IMR-90 (cell line): ENCODE results near the gene DHRS7B. TPM values are rescaled to one million over a fixed set of nuclear protein-coding genes. Genes with fewer than 3 reads are reported as not detected.

Source experiments
- ATAC-seq: fragments of 200-7000 bp; cut with Tn5 transposase; 2 replicates; pipeline ENCODE4 v1.9.1; 2020; ENCODE audit warnings: low read depth, mild to moderate bottlenecking, moderate library complexity
- BruUV-seq: library from RNA; stranded (reverse); fragments of 400-500 nt; replicated peaks from 2 replicates; lab custom pipeline; 2021; lab: Mats Ljungman, UMichigan
- CTCF ChIA-PET: fragments of 300-600 bp; formaldehyde crosslinking; extraction: SDS; loops from one replicate; lab custom pipeline; 2021; ENCODE audit warnings: antibody characterized with exemption; lab: Yijun Ruan, JAX
- POLR2A ChIA-PET: fragments of 300-600 bp; sonication (Branson Sonifier 250); formaldehyde crosslinking; loops from one replicate; lab custom pipeline; 2022; ENCODE audit warnings: antibody characterized with exemption; ENCODE audit not compliant: unreplicated experiment; lab: Charles Lee
- DNase-seq: peaks from one replicate; pipeline ENCODE4 v3.0.0; 2013
- H2AFZ ChIP-seq: replicated peaks from 2 replicates; pipeline ENCODE3; 2013; ENCODE audit warnings: low read length, mild to moderate bottlenecking; ENCODE audit not compliant: poor library complexity
- H2AK5ac ChIP-seq: 2 replicates; pipeline ENCODE4 v1.6.1; 2013; ENCODE audit warnings: low read depth, low read length, inconsistent platforms
- H2AK9ac ChIP-seq: replicated peaks from 2 replicates; pipeline ENCODE3; 2013; ENCODE audit warnings: mild to moderate bottlenecking, low read depth, low read length, moderate library complexity; ENCODE audit not compliant: poor library complexity
- H2BK120ac ChIP-seq: 2 replicates; pipeline ENCODE4 v1.6.1; 2013; ENCODE audit warnings: low read depth, low read length, inconsistent platforms
- H2BK15ac ChIP-seq: 3 replicates; pipeline ENCODE4 v1.6.1; 2013; ENCODE audit warnings: low read depth, low read length, inconsistent platforms
- H2BK20ac ChIP-seq: 2 replicates; pipeline ENCODE4 v1.6.1; 2013; ENCODE audit warnings: low read depth, mild to moderate bottlenecking, inconsistent platforms, low read length, moderate library complexity
- H2BK5ac ChIP-seq: 2 replicates; pipeline ENCODE4 v1.6.1; 2013; ENCODE audit warnings: mild to moderate bottlenecking, low read depth, low read length, inconsistent platforms; ENCODE audit not compliant: poor library complexity, severe bottlenecking
- H3K14ac ChIP-seq: replicated peaks from 2 replicates; pipeline ENCODE4 v1.6.1; 2013; ENCODE audit warnings: low read depth, low read length, inconsistent platforms
- H3K18ac ChIP-seq: 2 replicates; pipeline ENCODE4 v1.6.1; 2013; ENCODE audit warnings: low read depth, low read length, control low read depth
- H3K23ac ChIP-seq: 2 replicates; pipeline ENCODE4 v1.6.1; 2013; ENCODE audit warnings: low read depth, low read length, inconsistent platforms
- H3K27ac ChIP-seq: 2 replicates; pipeline ENCODE4 v1.5.1; 2013; ENCODE audit warnings: mild to moderate bottlenecking, control low read depth, low read length; ENCODE audit not compliant: insufficient read depth
- H3K27me3 ChIP-seq: 2 replicates; pipeline ENCODE4 v1.6.1; 2013; ENCODE audit warnings: low read length; ENCODE audit not compliant: control insufficient read depth, insufficient read depth
- H3K36me3 ChIP-seq: 2 replicates; pipeline ENCODE4 v1.6.1; 2013; ENCODE audit warnings: low read length, mixed read lengths; ENCODE audit not compliant: control insufficient read depth, insufficient read depth
- H3K4ac ChIP-seq: 2 replicates; pipeline ENCODE4 v1.6.1; 2013; ENCODE audit warnings: low read depth, low read length, inconsistent platforms
- H3K4me1 ChIP-seq: 2 replicates; pipeline ENCODE4 v1.6.1; 2013; ENCODE audit warnings: low read length, mixed read lengths; ENCODE audit not compliant: control insufficient read depth, insufficient read depth
- H3K4me2 ChIP-seq: 2 replicates; pipeline ENCODE4 v1.6.1; 2013; ENCODE audit warnings: low read depth, mild to moderate bottlenecking, control low read depth, low read length, moderate library complexity
- H3K4me3 ChIP-seq: 2 replicates; pipeline ENCODE4 v1.5.1; 2013; ENCODE audit warnings: low read depth, mild to moderate bottlenecking, control low read depth, low read length, moderate library complexity; ENCODE audit not compliant: insufficient read depth
- H3K56ac ChIP-seq: 2 replicates; pipeline ENCODE4 v1.6.1; 2013; ENCODE audit warnings: low read length, inconsistent platforms; ENCODE audit not compliant: insufficient read depth; ENCODE audit errors: extremely low read depth
- H3K79me1 ChIP-seq, 2 experiments: 2 replicates each; pipeline ENCODE4 v1.6.1; 2013; ENCODE audit warnings: low read length in 2 of 2, inconsistent platforms in 1 of 2, low read depth in 1 of 2
- H3K9ac ChIP-seq: 2 replicates; pipeline ENCODE4 v1.6.1; 2013; ENCODE audit warnings: low read depth, low read length, control low read depth
- H3K9me1 ChIP-seq: 2 replicates; pipeline ENCODE4 v1.6.1; 2013; ENCODE audit warnings: low read length, inconsistent platforms; ENCODE audit not compliant: insufficient read depth
- H3K9me3 ChIP-seq: 2 replicates; pipeline ENCODE4 v1.6.1; 2013; ENCODE audit warnings: low read length; ENCODE audit not compliant: control insufficient read depth, insufficient read depth
- H4K20me1 ChIP-seq: 2 replicates; pipeline ENCODE4 v1.6.1; 2013; ENCODE audit warnings: low read length, inconsistent platforms; ENCODE audit not compliant: insufficient read depth
- H4K5ac ChIP-seq: 2 replicates; pipeline ENCODE4 v1.6.1; 2013; ENCODE audit warnings: mild to moderate bottlenecking, low read depth, low read length, control low read depth
- H4K8ac ChIP-seq, 2 experiments: 2 replicates each; pipeline ENCODE4 v1.6.1; 2013; ENCODE audit warnings: low read depth in 2 of 2, low read length in 2 of 2, control low read depth in 1 of 2, inconsistent platforms in 1 of 2
- H4K91ac ChIP-seq: 2 replicates; pipeline ENCODE4 v1.6.1; 2013; ENCODE audit warnings: low read depth, low read length, inconsistent platforms; ENCODE audit not compliant: insufficient read depth
- BHLHE40 ChIP-seq: fragments of 150-350 bp; IDR thresholded peaks from 2 replicates; pipeline ENCODE4 v1.6.1; 2016; ENCODE audit warnings: mild to moderate bottlenecking, low read depth, low read length
- CEBPB ChIP-seq: IDR thresholded peaks from 2 replicates; pipeline ENCODE4 v1.6.1; 2012; ENCODE audit warnings: low read depth, low read length, improper control_type of control experiment
- CHD1 ChIP-seq: IDR thresholded peaks from 2 replicates; pipeline ENCODE4 v1.6.1; 2012; ENCODE audit warnings: low read depth, low read length, improper control_type of control experiment
- MAFK ChIP-seq: IDR thresholded peaks from 2 replicates; pipeline ENCODE4 v1.6.1; 2012; ENCODE audit warnings: low read depth, low read length, improper control_type of control experiment
- MAZ ChIP-seq: IDR thresholded peaks from 2 replicates; pipeline ENCODE4 v1.6.1; 2012; ENCODE audit warnings: low read depth, mild to moderate bottlenecking, low read length, improper control_type of control experiment, moderate library complexity, borderline replicate concordance
- MXI1 ChIP-seq: IDR thresholded peaks from 2 replicates; pipeline ENCODE4 v1.6.1; 2012; ENCODE audit warnings: low read depth, mild to moderate bottlenecking, low read length, moderate library complexity, borderline replicate concordance
- NFE2L2 ChIP-seq: fragments of 150-350 bp; IDR thresholded peaks from 2 replicates; pipeline ENCODE4 v1.6.1; 2016; ENCODE audit warnings: low read depth, mild to moderate bottlenecking, low read length
- POLR2A ChIP-seq: IDR thresholded peaks from 2 replicates; pipeline ENCODE4 v1.6.1; 2012; ENCODE audit warnings: mild to moderate bottlenecking, low read depth, low read length
- RAD21 ChIP-seq: IDR thresholded peaks from 2 replicates; pipeline ENCODE4 v1.6.1; 2012; ENCODE audit warnings: low read length, improper control_type of control experiment
- RCOR1 ChIP-seq: IDR thresholded peaks from 2 replicates; pipeline ENCODE4 v1.6.1; 2012; ENCODE audit warnings: mild to moderate bottlenecking, low read length, improper control_type of control experiment; ENCODE audit not compliant: insufficient replicate concordance
- RFX5 ChIP-seq: IDR thresholded peaks from 2 replicates; pipeline ENCODE4 v1.8.0; 2012; ENCODE audit warnings: low read depth, mild to moderate bottlenecking, low read length, moderate library complexity
- SMC3 ChIP-seq: fragments of 150-350 bp; IDR thresholded peaks from 2 replicates; pipeline ENCODE4 v1.6.1; 2016; ENCODE audit warnings: low read depth, mild to moderate bottlenecking, antibody characterized with exemption, low read length, moderate library complexity
- WGBS, 2 experiments: methylation state at CpG; one replicate each; pipeline versions ENCODE4 v1.1.5 to v1.1.7; 2013; ENCODE audit warnings: missing lambda C conversion rate in 2 of 2; ENCODE audit not compliant: insufficient read length in 1 of 2; ENCODE audit errors: extremely low coverage in 2 of 2; 5-methylcytosine and 5-hydroxymethylcytosine counted together
- dilution Hi-C: fragments of 300-500 bp; cut with HindIII; formaldehyde crosslinking; loops from one replicate; pipeline ENCODE4 v1.14.3; 2018; ENCODE audit warnings: low sequenced_read_pairs; ENCODE audit not compliant: unreplicated experiment
- in situ Hi-C: fragments of 300-500 bp; cut with MboI; formaldehyde crosslinking; loops from 3 replicates; pipeline ENCODE4 v1.14.3; 2019; ENCODE audit warnings: low sequenced_read_pairs, inconsistent platforms, mixed read lengths
- intact Hi-C: fragments of 100-400 bp; cut with micrococcal nuclease; formaldehyde crosslinking; loops from 2 replicates; pipeline ENCODE4 v1.10.0; 2022
- polyA plus RNA-seq, 3 experiments: library from polyadenylated mRNA; depleted of rRNA; stranded (reverse); fragments of >200 nt; gene quantifications; 2 replicates each; pipeline ENCODE4 v1.2.3, GENCODE V29; 2012; ENCODE audit warnings: low replicate concordance in 1 of 3
- total RNA-seq: library from RNA; depleted of rRNA; stranded (reverse); fragments of >200 nt; gene quantifications from 2 replicates; pipeline ENCODE4 v1.2.3, GENCODE V29; 2012
- TF ChIP-seq, protein P1 (sequence below): fragments of 150-350 bp; IDR thresholded peaks from 2 replicates; pipeline ENCODE4 v1.6.1; 2017; ENCODE audit warnings: mild to moderate bottlenecking, antibody characterized with exemption, low read length, low read depth
- TF ChIP-seq, protein P2 (sequence below): fragments of 150-350 bp; IDR thresholded peaks from 2 replicates; pipeline ENCODE4 v1.6.1; 2016; ENCODE audit warnings: low read depth, mild to moderate bottlenecking, low read length, moderate library complexity, borderline replicate concordance

DHRS7B gene
- total and polyA plus RNA-seq, 2 of the 4 experiments (the other 2 are of a cell fraction) = 24.4 to 34.4 TPM

DNA sequence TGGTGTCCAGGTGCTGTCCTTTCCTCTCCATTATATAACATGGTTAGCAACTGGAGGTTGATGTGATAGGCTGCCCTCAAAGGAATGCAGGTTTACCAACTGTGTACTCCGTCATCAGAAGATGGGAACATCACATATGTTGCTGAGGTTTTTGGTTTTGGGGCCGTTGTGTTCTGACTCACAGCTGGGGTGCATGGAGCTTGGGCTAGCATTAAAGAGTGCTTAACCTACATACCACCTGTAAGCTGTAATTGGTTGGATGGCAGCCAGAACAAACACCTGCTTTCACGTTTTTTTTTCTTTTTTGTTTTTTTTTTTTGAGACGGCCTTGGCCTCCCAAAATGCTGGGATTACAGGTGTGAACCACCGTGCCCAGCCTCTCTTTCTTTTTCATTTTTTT, 66.3 kb downstream of the DHRS7B start:
- intact Hi-C loops (no loop called here), dilution Hi-C loops (no loop called here), in situ Hi-C loops (no loop called here)
- WGBS, 2 experiments = 80% methylated on average over 3 of the region's 5 CpGs; no CpG with 5 or more reads in 1 of the 2 experiments
- no peak overlapping the region for H3K27ac ChIP-seq
- no peaks in the 10 kb centered on the region for H3K9me3 ChIP-seq
- no peak overlapping the region for H2BK20ac ChIP-seq
- H2AFZ ChIP-seq = no peak overlapping the region
- CTCF ChIA-PET = interaction anchor here (0.7 kb wide), 1 partner anchor 25 kb away, joined by 3 read pairs; no protein-coding TSS in a partner anchor
- H3K9ac ChIP-seq = no peak overlapping the region
- no peaks in the 10 kb centered on the region for H3K27me3 ChIP-seq
- H2BK5ac ChIP-seq = no peak overlapping the region
- H4K5ac ChIP-seq = no peak overlapping the region
- ATAC-seq = no peak
- no peak overlapping the region for H2AK5ac ChIP-seq
- no peak overlapping the region for H2BK15ac ChIP-seq
- no peak overlapping the region for H2BK120ac ChIP-seq
- no peak for TF ChIP-seq RCOR1
- TF ChIP-seq MAZ = no peak
- TF ChIP-seq, protein P1, sequence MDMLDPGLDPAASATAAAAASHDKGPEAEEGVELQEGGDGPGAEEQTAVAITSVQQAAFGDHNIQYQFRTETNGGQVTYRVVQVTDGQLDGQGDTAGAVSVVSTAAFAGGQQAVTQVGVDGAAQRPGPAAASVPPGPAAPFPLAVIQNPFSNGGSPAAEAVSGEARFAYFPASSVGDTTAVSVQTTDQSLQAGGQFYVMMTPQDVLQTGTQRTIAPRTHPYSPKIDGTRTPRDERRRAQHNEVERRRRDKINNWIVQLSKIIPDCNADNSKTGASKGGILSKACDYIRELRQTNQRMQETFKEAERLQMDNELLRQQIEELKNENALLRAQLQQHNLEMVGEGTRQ = no peak
- no peak for TF ChIP-seq NFE2L2
- no peak for TF ChIP-seq RAD21
- no peak for TF ChIP-seq POLR2A
- no peak for TF ChIP-seq BHLHE40
- TF ChIP-seq SMC3 = no peak
- no peak for TF ChIP-seq MXI1
- no peak for TF ChIP-seq CHD1
- no peak for TF ChIP-seq RFX5
- no peak for TF ChIP-seq MAFK
- TF ChIP-seq CEBPB = no peak
- TF ChIP-seq, protein P2, sequence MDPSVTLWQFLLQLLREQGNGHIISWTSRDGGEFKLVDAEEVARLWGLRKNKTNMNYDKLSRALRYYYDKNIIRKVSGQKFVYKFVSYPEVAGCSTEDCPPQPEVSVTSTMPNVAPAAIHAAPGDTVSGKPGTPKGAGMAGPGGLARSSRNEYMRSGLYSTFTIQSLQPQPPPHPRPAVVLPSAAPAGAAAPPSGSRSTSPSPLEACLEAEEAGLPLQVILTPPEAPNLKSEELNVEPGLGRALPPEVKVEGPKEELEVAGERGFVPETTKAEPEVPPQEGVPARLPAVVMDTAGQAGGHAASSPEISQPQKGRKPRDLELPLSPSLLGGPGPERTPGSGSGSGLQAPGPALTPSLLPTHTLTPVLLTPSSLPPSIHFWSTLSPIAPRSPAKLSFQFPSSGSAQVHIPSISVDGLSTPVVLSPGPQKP = no peak
- no TSS peak for BruUV-seq
- no peak overlapping the region for H2AK9ac ChIP-seq
- no peak overlapping the region for H3K23ac ChIP-seq
- no peak overlapping the region for H3K4me2 ChIP-seq
- H4K20me1 ChIP-seq = peaks cover 20% of the 10 kb centered on the region
- H4K91ac ChIP-seq = no peak overlapping the region
- H4K8ac ChIP-seq = no peak overlapping the region
- H3K56ac ChIP-seq = no peak overlapping the region
- peaks cover 19% of the 10 kb centered on the region for H3K9me1 ChIP-seq
- H3K4me3 ChIP-seq = no peak overlapping the region
- peaks cover 9% of the 10 kb centered on the region; the same call in 1 of the 2 replicates for H3K4me1 ChIP-seq
- no peak overlapping the region for H3K4ac ChIP-seq
- no peak overlapping the region for H3K14ac ChIP-seq
- peaks cover 25% of the 10 kb centered on the region for H3K36me3 ChIP-seq
- peaks cover 7 to 45% of the 10 kb centered on the region in 2 experiments; a peak in 3 of 4 replicates for H3K79me1 ChIP-seq
- DNase-seq = no peak
- POLR2A ChIA-PET = no interaction called here
- no peak overlapping the region for H3K18ac ChIP-seq
